GM19467 (cell line): ENCODE data around the gene NR4A1.

Source experiments
- ATAC-seq: cut with Tn5 transposase; IDR thresholded peaks from one replicate; pipeline ENCODE4 v1.9.1; 2021; ENCODE audit warnings: mild to moderate bottlenecking, moderate library complexity; ENCODE audit not compliant: unreplicated experiment

The NR4A1 gene

GRCh38 chr12:52074971-52075724 is 23.9 kb downstream of the NR4A1 start:
- no peak for ATAC-seq

DNA sequence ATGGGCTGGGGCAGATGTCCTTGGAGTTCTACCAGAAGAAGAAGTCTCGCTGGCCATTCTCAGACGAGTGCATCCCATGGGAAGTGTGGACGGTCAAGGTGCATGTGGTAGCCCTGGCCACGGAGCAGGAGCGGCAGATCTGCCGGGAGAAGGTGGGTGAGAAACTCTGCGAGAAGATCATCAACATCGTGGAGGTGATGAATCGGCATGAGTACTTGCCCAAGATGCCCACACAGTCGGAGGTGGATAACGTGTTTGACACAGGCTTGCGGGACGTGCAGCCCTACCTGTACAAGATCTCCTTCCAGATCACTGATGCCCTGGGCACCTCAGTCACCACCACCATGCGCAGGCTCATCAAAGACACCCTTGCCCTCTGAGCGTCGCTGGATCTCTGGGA is 25.6 kb downstream of the NR4A1 start:
- ATAC-seq: no peak

GRCh38 chr12:52078276-52078675 is 27.0 kb downstream of the NR4A1 start:
- no peak for ATAC-seq

GRCh38 chr12:52079576-52080402 is 28.5 kb downstream of the NR4A1 start, which contains the start of gene SMIM41:
TSS of gene SMIM41 (plus strand) at chr12:52079704. CDS start at chr12:52079780, 76 bp downstream.
- no peak for ATAC-seq

DNA sequence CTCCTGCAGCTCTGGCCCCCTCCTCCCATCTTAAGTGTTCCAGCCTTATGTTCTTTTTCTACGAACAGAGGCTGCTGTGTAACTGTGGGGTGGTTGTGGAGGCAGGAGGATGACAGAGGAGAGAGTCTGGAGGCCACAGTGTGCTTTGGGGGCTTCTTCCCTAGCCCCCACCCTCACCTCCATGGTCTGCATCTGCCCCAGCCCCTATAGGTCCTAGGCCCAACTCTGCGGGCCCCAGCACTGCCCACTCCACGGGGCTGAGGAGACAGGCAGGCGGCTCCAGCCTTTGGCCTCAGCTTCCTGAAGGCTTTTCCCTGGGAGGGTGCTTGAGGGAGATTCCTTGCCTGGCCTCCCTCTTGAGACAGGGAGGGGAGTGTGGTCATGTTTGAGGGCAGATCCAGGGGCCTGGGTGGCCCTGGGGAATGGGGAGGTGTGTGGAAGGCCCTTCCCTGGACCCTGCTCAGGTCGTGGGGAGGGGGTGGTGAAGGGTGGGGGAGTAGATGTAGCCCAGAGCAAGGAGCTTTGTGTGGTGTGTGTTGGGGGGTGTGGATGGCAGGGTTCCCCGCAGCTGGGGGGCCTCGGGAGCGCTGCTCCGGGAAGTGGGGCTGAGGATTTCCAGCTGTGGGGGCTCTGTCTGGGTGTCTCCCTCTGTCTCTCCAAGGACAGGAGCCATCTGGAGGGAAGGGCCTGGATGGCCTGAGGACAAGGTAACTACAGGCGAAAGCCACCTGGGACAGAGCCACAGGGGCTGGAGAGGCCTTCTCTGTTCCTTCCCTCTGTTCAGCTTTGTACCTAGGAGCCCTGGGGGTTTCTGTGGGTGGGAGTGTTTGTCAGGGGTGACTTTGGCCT is 29.4 kb downstream of the NR4A1 start:
- no peak for ATAC-seq

GRCh38 chr12:52081263-52081733 is 30.1 kb downstream of the NR4A1 start:
- ATAC-seq: no peak

GRCh38 chr12:52082026-52082668 is 30.9 kb downstream of the NR4A1 start:
- no peak for ATAC-seq

- ATAC-seq: no peak
Observed at GRCh38 chr12:52082669-52082987, 31.4 kb downstream of the NR4A1 start.

DNA sequence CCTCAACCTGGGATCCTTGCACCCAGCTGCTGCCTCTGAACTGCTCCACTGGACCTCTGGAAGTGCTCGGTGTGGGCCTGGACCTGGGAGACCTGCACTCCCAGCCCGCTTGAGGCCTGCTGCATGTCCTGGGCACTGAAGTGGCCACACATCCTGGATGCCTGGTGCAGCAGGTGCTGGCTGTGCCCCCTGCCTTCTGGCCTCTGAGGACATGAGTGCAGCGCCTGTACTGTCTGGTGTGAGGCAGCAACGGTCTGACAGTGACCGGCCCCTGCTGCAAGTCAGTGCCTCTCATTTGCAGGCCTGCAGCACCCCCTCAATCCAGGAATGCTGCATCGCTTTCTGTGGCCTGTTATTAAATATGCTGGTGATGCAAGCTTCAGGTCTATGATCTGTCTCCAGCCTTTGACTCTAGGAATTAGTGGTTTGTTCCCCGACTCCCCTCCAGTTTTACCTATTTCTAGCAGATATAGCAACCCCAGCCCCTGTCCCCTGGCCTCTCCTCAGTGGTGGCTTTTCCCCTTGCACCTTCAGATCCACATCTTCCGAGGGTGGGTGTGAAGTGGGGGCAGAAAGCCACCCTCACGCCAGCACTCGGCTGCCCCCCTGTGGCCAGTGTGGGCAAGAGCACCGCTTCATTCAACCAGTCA is 31.9 kb downstream of the NR4A1 start:
- ATAC-seq: no peak

- ATAC-seq: no peak
Observed at GRCh38 chr12:52083638-52083996, 32.4 kb downstream of the NR4A1 start.

DNA sequence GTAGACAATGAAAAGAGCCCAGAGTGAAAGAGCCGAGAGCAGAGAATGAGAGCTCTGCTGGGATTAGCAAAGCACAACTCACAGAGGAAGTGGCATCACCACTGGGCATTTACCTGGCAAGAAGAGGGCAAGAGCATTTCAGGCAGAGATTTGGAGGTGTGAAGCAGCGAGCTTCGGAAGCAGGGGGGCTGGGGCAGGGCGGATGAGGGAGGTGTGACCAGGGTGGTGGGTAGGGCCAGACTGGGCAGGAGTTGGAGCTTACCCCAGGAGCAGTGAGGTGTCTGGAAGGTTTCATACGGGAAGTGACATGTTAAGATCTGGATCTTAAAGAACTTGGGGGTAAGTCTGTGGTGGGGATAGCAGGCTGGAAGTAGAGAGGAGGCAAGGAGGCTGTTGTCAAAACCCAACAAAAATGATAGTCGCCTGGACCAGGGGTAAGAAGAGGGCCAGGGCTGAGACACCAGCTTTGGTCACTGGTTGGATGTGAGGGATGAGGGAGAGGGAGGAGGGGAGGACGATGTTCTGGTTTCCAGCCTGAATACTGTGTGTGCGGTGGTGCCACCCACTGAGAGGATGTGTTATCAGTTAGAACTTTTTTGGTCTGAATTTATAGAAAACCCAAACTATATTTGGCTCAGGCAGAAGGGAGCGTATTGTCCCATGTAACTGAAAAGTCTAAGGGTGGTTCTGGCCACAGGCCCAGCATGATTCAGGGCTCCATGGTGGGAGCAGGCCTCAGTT is 33.4 kb downstream of the NR4A1 start:
- no peak for ATAC-seq

DNA sequence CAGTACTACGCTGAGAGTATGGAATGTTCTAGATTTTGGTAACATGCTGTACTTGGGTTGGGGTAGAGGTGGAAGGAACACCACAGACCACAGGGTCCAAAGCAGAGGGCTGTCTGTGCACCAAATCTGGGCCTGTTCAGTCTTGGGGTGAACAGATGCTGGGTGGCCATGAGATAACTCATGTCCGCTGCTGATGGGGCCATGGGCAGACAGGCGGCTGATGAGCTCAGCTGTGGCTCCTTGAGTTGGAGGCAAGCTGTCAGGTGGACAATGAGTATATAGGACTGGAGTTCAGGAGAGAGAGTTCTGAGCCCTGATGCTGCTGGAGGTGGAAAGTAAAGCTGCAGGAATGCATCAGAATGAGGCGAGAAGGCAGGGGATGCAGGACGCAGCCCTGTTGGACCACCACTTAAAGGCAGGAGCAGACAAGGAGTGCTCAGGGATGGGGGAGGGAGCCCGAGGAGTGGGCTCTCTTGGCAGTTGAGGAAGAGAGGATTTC is 34.5 kb downstream of the NR4A1 start:
- no peak for ATAC-seq

DNA sequence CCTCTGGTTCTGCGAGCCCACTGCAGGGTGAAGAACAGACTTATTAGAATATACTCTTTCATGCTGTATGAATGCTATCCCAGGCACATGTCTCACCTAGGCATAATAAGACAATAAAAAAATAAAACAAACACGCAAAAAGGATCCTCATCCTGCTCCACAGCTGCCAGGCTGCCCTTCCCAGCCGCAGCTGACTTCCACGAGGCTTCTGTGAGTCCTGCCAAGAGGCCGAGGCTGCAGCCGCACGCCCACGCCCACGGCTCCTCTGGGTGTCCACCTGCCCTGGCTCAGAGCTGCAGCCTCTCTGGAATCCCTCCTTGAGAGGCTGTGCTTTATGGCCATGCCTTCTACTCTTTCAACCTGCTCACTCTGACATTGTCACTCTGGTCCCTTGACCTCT is 35.1 kb downstream of the NR4A1 start:
- ATAC-seq: no peak

GRCh38 chr12:52086944-52087835 is 35.9 kb downstream of the NR4A1 start:
- no peak for ATAC-seq

- ATAC-seq: peak; percentile 70
Observed at GRCh38 chr12:52087961-52088820, 36.9 kb downstream of the NR4A1 start.

- no peak for ATAC-seq
Observed at GRCh38 chr12:52089491-52089890, 38.2 kb downstream of the NR4A1 start.

DNA sequence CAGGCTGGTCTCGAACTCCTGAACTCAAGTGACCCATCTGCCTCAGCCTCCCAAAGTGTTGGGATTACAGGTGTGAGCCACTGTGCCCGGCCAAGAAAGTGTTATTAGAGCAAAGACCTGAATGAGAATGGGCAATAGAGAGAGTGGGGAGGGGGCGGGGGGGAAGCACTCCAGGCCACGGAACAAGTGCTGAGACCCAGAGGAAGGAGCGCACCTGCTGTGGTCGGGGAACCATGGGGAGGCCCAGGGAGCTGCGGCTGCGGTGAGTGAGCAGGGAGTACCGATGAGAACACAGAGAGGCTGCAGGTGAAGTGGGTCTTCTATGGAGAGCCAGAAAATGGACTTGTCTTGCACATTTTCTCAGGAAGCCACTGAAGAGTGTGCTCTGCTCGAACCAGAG is 39.0 kb downstream of the NR4A1 start:
- no peak for ATAC-seq

GRCh38 chr12:52091061-52091460 is 39.8 kb downstream of the NR4A1 start:
- no peak for ATAC-seq
